ENCODE data around the gene MRPL36. TPM values are rescaled to one million over a fixed set of nuclear protein-coding genes. Genes with fewer than 3 reads are reported as not detected.

The MRPL36 gene
- total RNA-seq, 1 experiment from 2014 or later, result 102 TPM

DNA sequence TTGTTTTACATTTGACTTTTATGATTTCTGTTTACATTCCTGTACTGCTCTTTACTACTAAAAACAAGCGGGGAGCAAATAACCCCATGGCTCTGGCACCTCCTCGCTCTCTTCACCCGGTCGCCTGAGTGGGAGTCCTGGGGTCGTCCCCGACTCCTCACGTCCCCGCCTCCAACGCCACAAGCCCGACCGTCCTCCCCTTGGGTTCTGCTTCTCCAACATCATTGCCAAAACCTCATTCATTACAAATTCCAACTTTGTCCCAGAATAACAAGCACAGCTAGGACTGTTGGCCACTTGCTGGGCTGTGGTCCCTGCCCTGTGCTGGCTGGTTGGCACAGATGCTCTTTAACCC lies 35.1 kb downstream of the MRPL36 start:
- H3K27ac ChIP-seq (ENCODE audit: low read depth, low read length, poor library complexity, severe bottlenecking), result no peak overlapping the region
- no peak overlapping the region for H3K4me3 ChIP-seq (ENCODE audit: low read depth, low read length, poor library complexity, severe bottlenecking)
- ChIA-PET POLR2A (ENCODE audit: low non-redundant PET) (no interaction called here), CTCF (no interaction called here)
- no peak for TF ChIP-seq EZH2 (IDR thresholded peaks at IDR 0.05; ENCODE audit: borderline replicate concordance, low read depth, low read length, poor library complexity, severe bottlenecking)
- TF ChIP-seq, protein P1, sequence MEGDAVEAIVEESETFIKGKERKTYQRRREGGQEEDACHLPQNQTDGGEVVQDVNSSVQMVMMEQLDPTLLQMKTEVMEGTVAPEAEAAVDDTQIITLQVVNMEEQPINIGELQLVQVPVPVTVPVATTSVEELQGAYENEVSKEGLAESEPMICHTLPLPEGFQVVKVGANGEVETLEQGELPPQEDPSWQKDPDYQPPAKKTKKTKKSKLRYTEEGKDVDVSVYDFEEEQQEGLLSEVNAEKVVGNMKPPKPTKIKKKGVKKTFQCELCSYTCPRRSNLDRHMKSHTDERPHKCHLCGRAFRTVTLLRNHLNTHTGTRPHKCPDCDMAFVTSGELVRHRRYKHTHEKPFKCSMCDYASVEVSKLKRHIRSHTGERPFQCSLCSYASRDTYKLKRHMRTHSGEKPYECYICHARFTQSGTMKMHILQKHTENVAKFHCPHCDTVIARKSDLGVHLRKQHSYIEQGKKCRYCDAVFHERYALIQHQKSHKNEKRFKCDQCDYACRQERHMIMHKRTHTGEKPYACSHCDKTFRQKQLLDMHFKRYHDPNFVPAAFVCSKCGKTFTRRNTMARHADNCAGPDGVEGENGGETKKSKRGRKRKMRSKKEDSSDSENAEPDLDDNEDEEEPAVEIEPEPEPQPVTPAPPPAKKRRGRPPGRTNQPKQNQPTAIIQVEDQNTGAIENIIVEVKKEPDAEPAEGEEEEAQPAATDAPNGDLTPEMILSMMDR (conservative IDR thresholded peaks at IDR 0.05; ENCODE audit: low read depth, low read length), result no peak
- H3K27me3 ChIP-seq (replicated peaks; ENCODE audit: insufficient read depth, low read depth, low read length, poor library complexity), result peaks cover 75% of the 10 kb centered on the region
- BruUV-seq (replicated peaks), result no TSS peak
- H3K4me1 ChIP-seq (ENCODE audit: insufficient read depth, low read length, poor library complexity, severe bottlenecking), result no peaks in the 10 kb centered on the region
- no peaks in the 10 kb centered on the region for H3K9me3 ChIP-seq (ENCODE audit: low read depth, low read length, poor library complexity, severe bottlenecking)
- no peaks in the 10 kb centered on the region for H3K36me3 ChIP-seq (ENCODE audit: insufficient read depth, low read length, poor library complexity, severe bottlenecking)
- intact Hi-C loops (cut with micrococcal nuclease; ENCODE audit: unreplicated experiment), result loop anchor here (10.0 kb wide), 1 partner anchor 270 kb away; no protein-coding TSS in a partner anchor
- no peak for DNase-seq (ENCODE audit: low spot score)

DNA sequence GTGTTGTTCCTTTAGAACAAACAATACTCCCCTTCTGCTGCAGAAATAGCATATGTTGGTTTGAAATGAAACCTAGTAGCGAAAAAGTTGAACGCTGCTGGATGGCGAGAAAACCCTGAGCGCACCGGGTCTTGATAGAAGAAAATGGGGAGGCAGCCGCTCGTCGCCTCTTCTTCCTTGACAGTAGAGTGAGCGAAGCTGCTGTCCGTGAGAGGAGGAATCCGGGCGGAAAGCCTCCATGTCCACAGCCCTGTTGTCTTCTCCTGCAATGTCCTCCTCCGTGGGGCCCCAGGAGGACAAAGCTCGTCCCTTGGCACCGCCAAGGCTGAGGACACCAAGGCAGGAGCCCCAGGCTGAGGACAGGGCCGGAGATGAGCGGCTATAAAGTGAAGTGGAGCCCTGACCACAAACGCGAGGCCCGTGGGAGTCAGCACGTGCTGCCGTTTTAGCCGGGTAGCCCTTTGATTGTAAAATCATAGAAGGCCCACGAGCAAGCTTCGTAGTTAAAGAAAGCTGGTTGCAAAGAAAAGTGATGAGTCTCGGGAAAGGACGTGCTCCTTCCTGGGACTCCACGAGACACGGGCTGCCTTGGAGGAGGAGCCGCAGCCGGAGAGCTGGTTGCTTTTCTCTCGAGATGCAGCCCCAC lies 35.6 kb downstream of the MRPL36 start:
- no peak overlapping the region for H3K27ac ChIP-seq (ENCODE audit: low read depth, low read length, poor library complexity, severe bottlenecking)
- no peaks in the 10 kb centered on the region for H3K36me3 ChIP-seq (ENCODE audit: insufficient read depth, low read length, poor library complexity, severe bottlenecking)
- no peak overlapping the region for H3K4me3 ChIP-seq (ENCODE audit: low read depth, low read length, poor library complexity, severe bottlenecking)
- peaks cover 75% of the 10 kb centered on the region for H3K27me3 ChIP-seq (replicated peaks; ENCODE audit: insufficient read depth, low read depth, low read length, poor library complexity)
- intact Hi-C loops (cut with micrococcal nuclease; ENCODE audit: unreplicated experiment), result loop anchor here (10.0 kb wide), 1 partner anchor 271 kb away; no protein-coding TSS in a partner anchor
- BruUV-seq (replicated peaks), result no TSS peak
- H3K9me3 ChIP-seq (ENCODE audit: low read depth, low read length, poor library complexity, severe bottlenecking), result no peaks in the 10 kb centered on the region
- DNase-seq (ENCODE audit: low spot score), result no peak
- TF ChIP-seq, protein P1 (conservative IDR thresholded peaks at IDR 0.05; ENCODE audit: low read depth, low read length), result no peak
- no peak for TF ChIP-seq EZH2 (IDR thresholded peaks at IDR 0.05; ENCODE audit: borderline replicate concordance, low read depth, low read length, poor library complexity, severe bottlenecking)
- H3K4me1 ChIP-seq (ENCODE audit: insufficient read depth, low read length, poor library complexity, severe bottlenecking), result no peaks in the 10 kb centered on the region
- ChIA-PET CTCF (no interaction called here), POLR2A (ENCODE audit: low non-redundant PET) (no interaction called here)

DNA sequence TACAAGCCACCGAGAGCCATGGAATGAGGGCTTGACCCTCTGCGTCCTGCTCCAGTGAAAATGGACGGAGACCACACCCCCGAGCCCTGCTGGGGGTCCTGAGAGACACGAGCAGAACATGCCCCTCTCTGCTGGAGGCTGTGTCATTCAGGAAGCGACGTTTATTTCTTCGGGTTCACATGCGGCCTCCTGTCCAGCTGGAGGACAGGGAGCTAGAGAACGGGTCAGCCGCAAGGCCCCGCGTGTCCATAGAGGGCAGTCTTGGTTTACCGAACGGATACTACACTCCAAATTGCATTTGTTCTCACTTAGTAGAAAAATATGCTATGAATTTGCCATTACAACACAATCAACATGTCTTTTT lies 36.1 kb downstream of the MRPL36 start:
- POLR2A ChIA-PET (ENCODE audit: low non-redundant PET), result no interaction called here
- Histone ChIP-seq H3K4me3 (ENCODE audit: low read depth, low read length, poor library complexity, severe bottlenecking) (no peak overlapping the region), H3K9me3 (ENCODE audit: low read depth, low read length, poor library complexity, severe bottlenecking) (no peaks in the 10 kb centered on the region), H3K27ac (ENCODE audit: low read depth, low read length, poor library complexity, severe bottlenecking) (no peak overlapping the region), H3K4me1 (ENCODE audit: insufficient read depth, low read length, poor library complexity, severe bottlenecking) (no peaks in the 10 kb centered on the region), H3K36me3 (ENCODE audit: insufficient read depth, low read length, poor library complexity, severe bottlenecking) (no peaks in the 10 kb centered on the region), H3K27me3 (replicated peaks; ENCODE audit: insufficient read depth, low read depth, low read length, poor library complexity) (peaks cover 75% of the 10 kb centered on the region)
- CTCF ChIA-PET, result interaction anchor here (0.5 kb wide), 1 partner anchor 120 kb away, joined by 3 read pairs; no protein-coding TSS in a partner anchor
- DNase-seq (ENCODE audit: low spot score), result peak; percentile 37
- BruUV-seq (replicated peaks), result no TSS peak
- intact Hi-C loops (cut with micrococcal nuclease; ENCODE audit: unreplicated experiment), result loop anchor here (10.0 kb wide), 1 partner anchor 271 kb away; no protein-coding TSS in a partner anchor
- TF ChIP-seq EZH2 (IDR thresholded peaks at IDR 0.05; ENCODE audit: borderline replicate concordance, low read depth, low read length, poor library complexity, severe bottlenecking), result no peak
- TF ChIP-seq, protein P1 (conservative IDR thresholded peaks at IDR 0.05; ENCODE audit: low read depth, low read length), result peak; percentile 67

Measured in A673 (cell line).